Body of pancreas (tissue), 4 donors: Measurements from ENCODE around the gene VAPA. TPM values are rescaled to one million over a fixed set of nuclear protein-coding genes. Genes with fewer than 3 reads are reported as not detected.

Experiments used
- ATAC-seq: fragments of 150-250 bp; one replicate; pipeline ENCODE4 v1.9.1; 2016
- DNase-seq, 4 donors: peaks; one replicate each; pipeline ENCODE4 v3.0.0-alpha.2; 2019
- H3K27ac ChIP-seq, 4 donors: fragments of 200-600 bp; sonication (generic); 1 replicate in 3 of 4; 2 replicates in 1 of 4; pipeline versions ENCODE4 v1.5.1 to v1.6.1; 2016 to 2019; ENCODE audit warnings: mild to moderate bottlenecking in 1 of 4, mixed read lengths in 1 of 4, moderate library complexity in 1 of 4
- H3K27me3 ChIP-seq, 2 donors: fragments of 200-600 bp; sonication (generic); one replicate each; pipeline ENCODE4 v1.6.0; 2016; ENCODE audit warnings: mild to moderate bottlenecking in 1 of 2
- H3K36me3 ChIP-seq, 2 donors: fragments of 200-600 bp; sonication (generic); replicated peaks in 1 of 2; 2 replicates each; pipeline ENCODE4 v1.5.1; 2016; ENCODE audit warnings: low read depth in 2 of 2; ENCODE audit not compliant: insufficient read depth in 1 of 2
- H3K4me1 ChIP-seq: fragments of 200-600 bp; sonication (generic); one replicate; pipeline ENCODE4 v1.6.0; 2016
- H3K4me3 ChIP-seq, 2 donors: fragments of 200-600 bp; sonication (generic); 1 replicate in 1 of 2; 2 replicates in 1 of 2; pipeline ENCODE4 v1.5.1; 2016 to 2019
- H3K9me3 ChIP-seq, 3 donors: fragments of 200-600 bp; sonication (generic); 1 replicate in 2 of 3; 2 replicates in 1 of 3; pipeline ENCODE4 v1.5.1; 2016
- CTCF ChIP-seq, 7 experiments: fragments of 450-650 bp in 4 of 7; fragments of 200-600 bp in 3 of 7; sonication (generic) in 3 of 7; IDR thresholded peaks; one replicate each; pipeline ENCODE4 v1.5.1; 2016 to 2019; ENCODE audit warnings: antibody characterized with exemption in 7 of 7
- POLR2A ChIP-seq, 3 donors: fragments of 450-650 bp; IDR thresholded peaks; one replicate each; pipeline ENCODE4 v1.6.1; 2016; ENCODE audit warnings: antibody characterized with exemption in 3 of 3, mild to moderate bottlenecking in 2 of 3
- WGBS, 2 donors: methylation state at CpG; one replicate each; pipeline ENCODE4 v1.1.5; 2017; 5-methylcytosine and 5-hydroxymethylcytosine counted together
- intact Hi-C: fragments of 100-400 bp; cut with DNase I; formaldehyde crosslinking; loops from one replicate; pipeline ENCODE4 v1.15.1; 2023
- total RNA-seq, 2 donors: library from RNA; depleted of rRNA; stranded (reverse); fragments of >200 nt; gene quantifications; one replicate each; pipeline ENCODE4 v1.1.0, GENCODE V29; 2016

Gene VAPA
- total RNA-seq, 2 donors from 2014 or later: 58.7 to 113 TPM

GRCh38 chr18:9971313-9971920 lies 57.6 kb downstream of the VAPA start:
- intact Hi-C loops: no loop called here
- ATAC-seq (peak; percentile 86), DNase-seq (peak; percentile 82 to 87 (median 85))
- TF ChIP-seq CTCF (IDR thresholded peaks at IDR 0.05) (peak; percentile 58 to 95 (median 82)), POLR2A (IDR thresholded peaks at IDR 0.05) (no peak)
- 1 to 3% methylated on average over 4 of the region's 4 CpGs for WGBS, 2 donors
- Histone ChIP-seq H3K27me3 (no peaks in the 10 kb centered on the region), H3K4me1 (peaks cover 3% of the 10 kb centered on the region), H3K36me3 (no peaks in the 10 kb centered on the region), H3K9me3 (peaks cover 0 to 8% (median 4%) of the 10 kb centered on the region in 3 donors), H3K27ac (no peak overlapping the region), H3K4me3 (no peak overlapping the region)

- intact Hi-C loops: no loop called here
- WGBS, 2 donors: 91 to 96% methylated on average over 4 of the region's 4 CpGs
- DNase-seq (no peak), ATAC-seq (no peak)
- Histone ChIP-seq H3K36me3 (no peaks in the 10 kb centered on the region), H3K9me3 (peaks cover 0 to 8% (median 4%) of the 10 kb centered on the region in 3 donors), H3K27me3 (no peaks in the 10 kb centered on the region), H3K4me3 (no peak overlapping the region), H3K27ac (no peak overlapping the region), H3K4me1 (peaks cover 3% of the 10 kb centered on the region)
- TF ChIP-seq CTCF (IDR thresholded peaks at IDR 0.05): no peak
- no peak for TF ChIP-seq POLR2A (IDR thresholded peaks at IDR 0.05)
Observed at GRCh38 chr18:9973470-9973869, 59.7 kb downstream of the VAPA start.

DNA sequence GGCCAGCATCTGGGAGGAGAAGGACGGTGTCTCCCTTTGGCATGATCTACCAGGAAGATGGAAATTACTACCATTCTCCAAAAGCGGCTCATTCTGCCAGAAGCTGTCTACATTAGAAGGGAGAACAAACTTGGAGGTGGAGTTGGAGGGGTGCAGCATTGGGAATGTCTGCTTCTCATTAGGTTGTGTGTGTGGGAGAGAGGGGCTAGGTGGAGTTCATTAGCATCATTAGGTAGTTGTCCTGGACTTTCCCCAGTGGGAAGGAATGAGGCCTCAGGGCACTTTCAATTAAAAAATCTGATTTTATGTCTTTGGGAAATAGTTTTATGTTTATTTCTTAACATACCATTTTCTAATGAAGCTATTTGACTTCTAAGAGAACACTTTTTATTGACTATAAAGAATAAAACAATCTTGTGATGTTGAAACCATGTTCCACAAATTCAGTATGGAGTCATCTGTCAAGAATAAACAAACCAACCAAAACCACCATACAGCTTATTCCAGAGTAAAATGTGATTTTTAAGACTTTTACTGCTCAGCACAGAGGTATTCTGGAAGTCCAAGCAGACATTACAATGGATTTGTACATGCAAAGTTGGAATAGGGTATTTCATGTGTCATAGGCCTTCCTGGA lies 60.6 kb downstream of the VAPA start:
- DNase-seq (no peak), ATAC-seq (no peak)
- Histone ChIP-seq H3K4me3 (no peak overlapping the region), H3K9me3 (peaks cover 0 to 8% (median 4%) of the 10 kb centered on the region in 3 donors), H3K27me3 (no peaks in the 10 kb centered on the region), H3K27ac (no peak overlapping the region), H3K36me3 (no peaks in the 10 kb centered on the region), H3K4me1 (peaks cover 3% of the 10 kb centered on the region)
- TF ChIP-seq POLR2A (IDR thresholded peaks at IDR 0.05) (no peak), CTCF (IDR thresholded peaks at IDR 0.05) (no peak)
- intact Hi-C loops: no loop called here
- WGBS, 2 donors: 90 to 94% methylated on average over 2 of the region's 2 CpGs

- no peak overlapping the region for H3K4me3 ChIP-seq
- H3K9me3 ChIP-seq: peaks cover 0 to 8% (median 4%) of the 10 kb centered on the region in 3 donors
- no peaks in the 10 kb centered on the region for H3K27me3 ChIP-seq
- intact Hi-C loops: no loop called here
- TF ChIP-seq CTCF (IDR thresholded peaks at IDR 0.05) (no peak), POLR2A (IDR thresholded peaks at IDR 0.05) (no peak)
- no peak for DNase-seq
- no peaks in the 10 kb centered on the region for H3K36me3 ChIP-seq
- H3K4me1 ChIP-seq: peaks cover 3% of the 10 kb centered on the region
- no peak for ATAC-seq
- no peak overlapping the region for H3K27ac ChIP-seq
Observed at GRCh38 chr18:9975658-9976057, 61.8 kb downstream of the VAPA start.

DNA sequence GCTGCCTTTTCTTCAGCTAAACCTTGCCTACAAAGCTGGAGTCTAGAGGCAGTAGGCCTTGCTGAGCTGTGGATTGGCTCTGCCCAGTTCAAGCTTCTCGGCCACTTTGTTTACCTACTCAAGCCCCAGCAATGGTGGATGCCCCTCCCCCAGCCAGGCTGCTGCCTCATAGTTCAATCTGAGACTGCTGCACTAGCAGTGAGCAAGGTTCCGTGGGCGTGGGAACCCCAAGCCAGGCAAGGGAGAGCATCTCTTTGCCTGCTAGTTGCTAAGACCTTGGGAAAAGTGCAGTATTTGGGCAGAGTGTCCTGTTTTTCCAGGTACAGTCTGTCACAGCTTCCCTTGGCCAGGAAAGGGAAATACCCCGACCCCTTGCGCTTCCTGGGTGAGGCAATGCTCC lies 68.9 kb downstream of the VAPA start:
- no peak for ATAC-seq
- no peaks in the 10 kb centered on the region for H3K9me3 ChIP-seq
- H3K36me3 ChIP-seq: no peaks in the 10 kb centered on the region
- H3K27me3 ChIP-seq: no peaks in the 10 kb centered on the region
- DNase-seq: no peak
- no peak overlapping the region for H3K27ac ChIP-seq
- no peak for TF ChIP-seq POLR2A (IDR thresholded peaks at IDR 0.05)
- no peak for TF ChIP-seq CTCF (IDR thresholded peaks at IDR 0.05)
- peaks cover 6% of the 10 kb centered on the region for H3K4me1 ChIP-seq
- intact Hi-C loops: no loop called here
- H3K4me3 ChIP-seq: no peak overlapping the region
- 91 to 96% methylated on average over 5 of the region's 5 CpGs for whole genome bisulfite sequencing, 2 donors
